ENCODE measurements around the gene OGDH. TPM values are rescaled to one million over a fixed set of nuclear protein-coding genes. Genes with fewer than 3 reads are reported as not detected.

OGDH gene
- polyA plus RNA-seq, 3 donors = 87.9 to 96.6 (median 96.4) TPM

- no peak for DNase-seq
Measured at GRCh38 chr7:44664780-44665461, 58.5 kb downstream of the OGDH start.

- DNase-seq = no peak
Measured at GRCh38 chr7:44665531-44666213, 59.2 kb downstream of the OGDH start.

GRCh38 chr7:44666566-44666965 is 60.1 kb downstream of the OGDH start:
- no peak for DNase-seq

- no peak for DNase-seq
Measured at GRCh38 chr7:44667190-44667589, 60.8 kb downstream of the OGDH start.

- no peak for DNase-seq
Measured at GRCh38 chr7:44671069-44671468, 64.6 kb downstream of the OGDH start.

GRCh38 chr7:44673324-44673723 is 66.9 kb downstream of the OGDH start:
- DNase-seq = no peak

GRCh38 chr7:44673771-44674170 is 67.3 kb downstream of the OGDH start:
- DNase-seq = no peak

- DNase-seq = no peak
Measured at GRCh38 chr7:44674381-44674780, 68.0 kb downstream of the OGDH start.

GRCh38 chr7:44676776-44677175 is 70.3 kb downstream of the OGDH start:
- DNase-seq = no peak

GRCh38 chr7:44678101-44678470 is 71.7 kb downstream of the OGDH start:
- DNase-seq = no peak

- DNase-seq = no peak
Measured at GRCh38 chr7:44678471-44679179, 72.2 kb downstream of the OGDH start.

- DNase-seq = no peak
Measured at GRCh38 chr7:44681645-44682044, 75.2 kb downstream of the OGDH start.

- no peak for DNase-seq
Measured at GRCh38 chr7:44685723-44686122, 79.3 kb downstream of the OGDH start.

- no peak for DNase-seq
Measured at GRCh38 chr7:44689427-44689826, 83.0 kb downstream of the OGDH start.

- no peak for DNase-seq
Measured at GRCh38 chr7:44693641-44694313, 87.3 kb downstream of the OGDH start.

GRCh38 chr7:44694326-44694725 is 87.9 kb downstream of the OGDH start:
- no peak for DNase-seq

GRCh38 chr7:44694766-44695165 is 88.3 kb downstream of the OGDH start:
- no peak for DNase-seq

GRCh38 chr7:44695756-44696155 is 89.3 kb downstream of the OGDH start:
- DNase-seq = no peak

GRCh38 chr7:44696728-44697127 is 90.3 kb downstream of the OGDH start:
- DNase-seq = no peak

GRCh38 chr7:44697136-44698045 is 91.0 kb downstream of the OGDH start:
- DNase-seq = no peak

GRCh38 chr7:44698046-44698580 is 91.7 kb downstream of the OGDH start:
- no peak for DNase-seq

Measured in renal pelvis (tissue), 4 donors.